ENCODE results near the gene FFAR4.
A peak's percentile ranks its signal among the peaks of the same experiment; 100 is the strongest.

DNA sequence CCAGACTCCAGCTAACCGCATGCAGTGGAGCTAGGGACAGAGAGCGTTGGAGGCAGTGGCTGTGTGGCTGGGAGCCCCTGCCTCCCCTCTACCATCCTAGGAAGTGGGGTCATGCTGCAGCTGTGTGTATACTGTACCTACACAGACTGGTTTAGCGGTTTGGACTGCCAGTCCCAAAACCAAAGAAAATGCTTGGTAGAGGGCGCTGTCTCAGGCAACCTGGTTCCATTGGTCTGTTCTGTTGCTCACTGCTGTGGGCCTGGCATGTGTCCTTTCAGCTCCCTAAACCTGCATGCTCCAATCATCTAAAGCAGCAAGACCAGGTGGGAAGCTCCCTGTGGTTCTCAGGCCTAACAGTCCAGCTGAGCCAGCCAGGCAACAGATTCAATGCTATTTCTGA lies 30.1 kb downstream of the FFAR4 start:
- TF ChIP-seq, protein P1, sequence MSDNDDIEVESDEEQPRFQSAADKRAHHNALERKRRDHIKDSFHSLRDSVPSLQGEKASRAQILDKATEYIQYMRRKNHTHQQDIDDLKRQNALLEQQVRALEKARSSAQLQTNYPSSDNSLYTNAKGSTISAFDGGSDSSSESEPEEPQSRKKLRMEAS (IDR thresholded peaks at IDR 0.05): peak; percentile 50; the same call in 1 of the 2 replicates
- TF ChIP-seq MAFK (IDR thresholded peaks at IDR 0.05; ENCODE audit: low read depth, low read length) (no peak), CHD2 (IDR thresholded peaks at IDR 0.05; ENCODE audit: low read length) (no peak), RFX5 (IDR thresholded peaks at IDR 0.05; ENCODE audit: borderline replicate concordance, low read depth, low read length) (no peak), CREB1 (IDR thresholded peaks at IDR 0.05) (no peak), RAD21 (IDR thresholded peaks at IDR 0.05 in 1 of 2, conservative IDR thresholded peaks at IDR 0.05 in 1 of 2; ENCODE audit: low read depth in 2 of 2, low read length in 2 of 2) (peak; percentile 30 to 45), SRF (IDR thresholded peaks at IDR 0.05; ENCODE audit: low read depth, low read length) (no peak), POLR2AphosphoS5 (IDR thresholded peaks at IDR 0.05; ENCODE audit: low read depth, low read length) (no peak), ZNF274 (IDR thresholded peaks at IDR 0.05; ENCODE audit: borderline replicate concordance, extremely low read depth, low read length) (no peak), KDM5A (IDR thresholded peaks at IDR 0.05; ENCODE audit: low read length) (no peak)
- TF ChIP-seq, protein P2, sequence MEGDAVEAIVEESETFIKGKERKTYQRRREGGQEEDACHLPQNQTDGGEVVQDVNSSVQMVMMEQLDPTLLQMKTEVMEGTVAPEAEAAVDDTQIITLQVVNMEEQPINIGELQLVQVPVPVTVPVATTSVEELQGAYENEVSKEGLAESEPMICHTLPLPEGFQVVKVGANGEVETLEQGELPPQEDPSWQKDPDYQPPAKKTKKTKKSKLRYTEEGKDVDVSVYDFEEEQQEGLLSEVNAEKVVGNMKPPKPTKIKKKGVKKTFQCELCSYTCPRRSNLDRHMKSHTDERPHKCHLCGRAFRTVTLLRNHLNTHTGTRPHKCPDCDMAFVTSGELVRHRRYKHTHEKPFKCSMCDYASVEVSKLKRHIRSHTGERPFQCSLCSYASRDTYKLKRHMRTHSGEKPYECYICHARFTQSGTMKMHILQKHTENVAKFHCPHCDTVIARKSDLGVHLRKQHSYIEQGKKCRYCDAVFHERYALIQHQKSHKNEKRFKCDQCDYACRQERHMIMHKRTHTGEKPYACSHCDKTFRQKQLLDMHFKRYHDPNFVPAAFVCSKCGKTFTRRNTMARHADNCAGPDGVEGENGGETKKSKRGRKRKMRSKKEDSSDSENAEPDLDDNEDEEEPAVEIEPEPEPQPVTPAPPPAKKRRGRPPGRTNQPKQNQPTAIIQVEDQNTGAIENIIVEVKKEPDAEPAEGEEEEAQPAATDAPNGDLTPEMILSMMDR (IDR thresholded peaks at IDR 0.05; ENCODE audit: control extremely low read depth in 1 of 3, insufficient read depth in 1 of 3, low read depth in 1 of 3, low read length in 3 of 3): peak; percentile 52 to 76 (median 63)

Measured in H1 (cell line).